ENCODE measurements around the gene TNK2. TPM values are rescaled to one million over a fixed set of nuclear protein-coding genes. Genes with fewer than 3 reads are reported as not detected.
A peak's percentile ranks its signal among the peaks of the same experiment; 100 is the strongest.

The TNK2 gene
- total RNA-seq, 3 donors from 2014 or later (not counting 1 experiment from before 2014, with no cell fraction given), result 169 to 207 (median 171) TPM

- Mint-ChIP-seq H3K27ac (no peak overlapping the region), H3K4me1 (peaks cover 0 to 15% of the 10 kb centered on the region in 2 donors), H3K36me3 (no peaks in the 10 kb centered on the region), H3K27me3 (ENCODE audit: low read depth in 2 of 2) (no peaks in the 10 kb centered on the region), H3K4me3 (no peak overlapping the region), H3K9me3 (no peaks in the 10 kb centered on the region)
- 93% methylated on average over 36 of the region's 36 CpGs for WGBS (ENCODE audit: insufficient coverage)
- ATAC-seq (no peak), DNase-seq (no peak)
- no peak overlapping the region for H3K4me3 ChIP-seq (ENCODE audit: low read length)
- no peaks in the 10 kb centered on the region for H3K9me3 ChIP-seq (ENCODE audit: control insufficient read depth, insufficient read depth, low read length)
- H3K27me3 ChIP-seq (ENCODE audit: control insufficient read depth, insufficient read depth, low read length), result no peaks in the 10 kb centered on the region
- intact Hi-C loops (cut with micrococcal nuclease), result no loop called here
- peaks cover 35% of the 10 kb centered on the region for H3K36me3 ChIP-seq (ENCODE audit: control insufficient read depth, insufficient read depth, low read length)
- H3K4me1 ChIP-seq (ENCODE audit: control insufficient read depth, insufficient read depth, low read length), result no peaks in the 10 kb centered on the region
- no peak overlapping the region for H3K27ac ChIP-seq (ENCODE audit: low read length)
- TF ChIP-seq, protein P1, sequence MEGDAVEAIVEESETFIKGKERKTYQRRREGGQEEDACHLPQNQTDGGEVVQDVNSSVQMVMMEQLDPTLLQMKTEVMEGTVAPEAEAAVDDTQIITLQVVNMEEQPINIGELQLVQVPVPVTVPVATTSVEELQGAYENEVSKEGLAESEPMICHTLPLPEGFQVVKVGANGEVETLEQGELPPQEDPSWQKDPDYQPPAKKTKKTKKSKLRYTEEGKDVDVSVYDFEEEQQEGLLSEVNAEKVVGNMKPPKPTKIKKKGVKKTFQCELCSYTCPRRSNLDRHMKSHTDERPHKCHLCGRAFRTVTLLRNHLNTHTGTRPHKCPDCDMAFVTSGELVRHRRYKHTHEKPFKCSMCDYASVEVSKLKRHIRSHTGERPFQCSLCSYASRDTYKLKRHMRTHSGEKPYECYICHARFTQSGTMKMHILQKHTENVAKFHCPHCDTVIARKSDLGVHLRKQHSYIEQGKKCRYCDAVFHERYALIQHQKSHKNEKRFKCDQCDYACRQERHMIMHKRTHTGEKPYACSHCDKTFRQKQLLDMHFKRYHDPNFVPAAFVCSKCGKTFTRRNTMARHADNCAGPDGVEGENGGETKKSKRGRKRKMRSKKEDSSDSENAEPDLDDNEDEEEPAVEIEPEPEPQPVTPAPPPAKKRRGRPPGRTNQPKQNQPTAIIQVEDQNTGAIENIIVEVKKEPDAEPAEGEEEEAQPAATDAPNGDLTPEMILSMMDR (IDR thresholded peaks at IDR 0.05), result no peak
Measured at GRCh38 chr3:195887670-195888069, 20.7 kb downstream of the TNK2 start.

GRCh38 chr3:195886181-195887141 lies 21.9 kb downstream of the TNK2 start:
- peaks cover 0 to 15% of the 10 kb centered on the region in 2 donors for H3K4me1 Mint-ChIP-seq
- peaks cover 41% of the 10 kb centered on the region for H3K36me3 ChIP-seq (ENCODE audit: control insufficient read depth, insufficient read depth, low read length)
- WGBS (ENCODE audit: insufficient coverage), result 94% methylated on average over 33 of the region's 34 CpGs

DNA sequence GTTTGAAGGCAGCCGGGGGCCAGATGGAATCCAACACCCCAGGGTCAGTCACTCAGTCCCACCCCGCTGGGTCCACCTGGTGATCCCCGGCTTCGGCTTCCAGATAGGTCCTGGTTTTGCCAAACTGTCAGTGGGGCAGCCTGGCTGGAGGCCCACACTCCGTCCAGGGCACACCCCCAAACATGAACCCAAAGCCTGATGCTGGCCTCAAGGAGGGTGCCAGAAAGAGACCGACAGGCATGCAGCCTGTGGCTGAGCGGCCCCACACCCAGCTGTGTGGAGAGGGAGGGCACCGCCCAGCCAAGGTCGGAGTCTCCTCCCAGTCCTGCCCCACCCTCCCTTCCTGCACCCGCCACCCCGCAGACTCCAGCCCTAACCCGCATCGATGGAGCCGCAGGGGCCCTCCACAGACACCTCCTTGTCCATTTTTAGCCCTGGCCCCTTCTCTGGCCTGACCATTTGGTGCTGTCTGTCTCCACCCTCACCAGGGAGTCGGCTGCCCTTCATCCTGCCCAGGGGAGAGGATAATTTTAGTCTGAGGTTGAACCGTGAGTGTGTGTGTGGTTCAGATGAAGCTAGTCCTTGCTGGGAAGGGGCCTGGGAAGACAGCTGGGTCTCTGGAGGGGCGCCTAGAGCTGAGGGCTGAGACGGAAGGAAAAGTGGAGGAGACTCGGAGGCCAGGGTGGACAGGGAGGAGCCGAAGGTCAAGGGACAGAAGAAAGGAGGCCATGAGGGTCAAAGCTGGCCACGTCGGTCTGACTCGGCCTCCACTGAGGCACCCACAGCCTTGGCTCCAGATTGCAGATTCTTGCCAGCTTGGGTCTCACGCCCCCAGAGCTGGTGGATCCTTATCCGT lies 23.1 kb downstream of the TNK2 start:
- intact Hi-C loops (cut with micrococcal nuclease), result no loop called here
- no peak overlapping the region for H3K4me3 ChIP-seq (ENCODE audit: low read length)
- TF ChIP-seq, protein P1 (IDR thresholded peaks at IDR 0.05), result no peak
- WGBS (ENCODE audit: insufficient coverage), result 92% methylated on average over 25 of the region's 25 CpGs
- H3K27ac Mint-ChIP-seq, result peak overlapping the region; percentile 16 to 21
- H3K27me3 Mint-ChIP-seq (ENCODE audit: low read depth in 2 of 2), result no peaks in the 10 kb centered on the region
- no peaks in the 10 kb centered on the region for H3K27me3 ChIP-seq (ENCODE audit: control insufficient read depth, insufficient read depth, low read length)
- H3K36me3 ChIP-seq (ENCODE audit: control insufficient read depth, insufficient read depth, low read length), result peaks cover 42% of the 10 kb centered on the region
- DNase-seq, result no peak
- H3K27ac ChIP-seq (ENCODE audit: low read length), result no peak overlapping the region
- no peak for ATAC-seq
- H3K4me1 ChIP-seq (ENCODE audit: control insufficient read depth, insufficient read depth, low read length), result no peaks in the 10 kb centered on the region
- no peak overlapping the region for H3K4me3 Mint-ChIP-seq
- H3K9me3 Mint-ChIP-seq, result no peaks in the 10 kb centered on the region
- peaks cover 0 to 15% of the 10 kb centered on the region in 2 donors for H3K4me1 Mint-ChIP-seq
- H3K9me3 ChIP-seq (ENCODE audit: control insufficient read depth, insufficient read depth, low read length), result no peaks in the 10 kb centered on the region
- no peaks in the 10 kb centered on the region for H3K36me3 Mint-ChIP-seq

More at GRCh38 chr3:195886181-195887141, 21.9 kb downstream of the TNK2 start:
- no peaks in the 10 kb centered on the region for H3K9me3 Mint-ChIP-seq
- H3K27me3 Mint-ChIP-seq (ENCODE audit: low read depth in 2 of 2), result no peaks in the 10 kb centered on the region
- no peaks in the 10 kb centered on the region for H3K9me3 ChIP-seq (ENCODE audit: control insufficient read depth, insufficient read depth, low read length)
- H3K4me3 ChIP-seq (ENCODE audit: low read length), result no peak overlapping the region
- no peak overlapping the region for H3K4me3 Mint-ChIP-seq
- H3K4me1 ChIP-seq (ENCODE audit: control insufficient read depth, insufficient read depth, low read length), result no peaks in the 10 kb centered on the region
- no peaks in the 10 kb centered on the region for H3K36me3 Mint-ChIP-seq
- intact Hi-C loops (cut with micrococcal nuclease), result no loop called here
- TF ChIP-seq, protein P1 (IDR thresholded peaks at IDR 0.05), result no peak
- no peaks in the 10 kb centered on the region for H3K27me3 ChIP-seq (ENCODE audit: control insufficient read depth, insufficient read depth, low read length)
- H3K27ac Mint-ChIP-seq, result no peak overlapping the region
- no peak for DNase-seq
- H3K27ac ChIP-seq (ENCODE audit: low read length), result no peak overlapping the region
- no peak for ATAC-seq

Data from natural killer cell (primary cell).